NCI-H2196 (cell line): ENCODE results near the gene AGBL1.
"Not testable (repeated sequence)": the region's sequence is repeated elsewhere in the genome, so short reads cannot be mapped to it uniquely, and the experiment has no call there.

Source experiments
- DNase-seq: peaks from one replicate; lab custom pipeline; 2025; ENCODE audit not compliant: unreplicated experiment; lab: John Stamatoyannopoulos, UW

Gene AGBL1

DNA sequence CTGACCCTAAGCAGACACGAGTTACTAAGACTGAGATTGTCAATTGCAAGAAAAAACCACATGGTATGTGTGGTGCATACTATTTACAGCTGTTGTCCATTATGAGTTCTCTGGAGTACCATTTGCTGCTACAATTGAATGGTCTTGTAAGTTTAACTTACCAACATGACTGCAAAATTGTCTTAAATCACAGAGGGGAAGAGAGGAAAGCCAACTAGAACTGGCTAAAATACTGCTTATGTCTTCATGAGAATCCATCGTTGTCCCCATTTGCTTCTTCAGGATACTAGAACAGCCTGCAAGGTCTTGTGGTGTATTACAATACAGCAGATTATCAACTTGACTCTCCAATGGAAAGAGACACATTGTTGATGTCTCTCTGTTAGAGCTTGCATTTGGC, 313.2 kb downstream of the AGBL1 start:
- no peak for DNase-seq

DNA sequence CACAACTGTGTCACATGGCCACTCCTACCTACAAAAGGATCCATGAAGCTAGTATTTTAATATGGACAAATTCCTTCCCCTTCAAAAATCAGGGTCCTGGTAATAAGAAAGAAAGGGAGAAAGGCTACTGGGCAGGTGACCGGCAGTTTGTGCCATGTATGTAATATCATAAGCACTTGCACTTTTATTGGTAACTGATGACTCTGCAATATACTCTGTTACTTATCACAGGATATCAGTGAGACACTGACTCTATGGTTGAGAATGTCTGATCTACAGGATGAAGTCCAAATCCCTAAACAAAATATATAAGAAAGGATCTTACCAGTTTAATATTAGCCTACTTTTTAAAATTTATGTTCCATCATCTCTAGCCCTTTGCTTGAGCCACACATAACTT, 315.2 kb downstream of the AGBL1 start:
- DNase-seq = no peak

DNA sequence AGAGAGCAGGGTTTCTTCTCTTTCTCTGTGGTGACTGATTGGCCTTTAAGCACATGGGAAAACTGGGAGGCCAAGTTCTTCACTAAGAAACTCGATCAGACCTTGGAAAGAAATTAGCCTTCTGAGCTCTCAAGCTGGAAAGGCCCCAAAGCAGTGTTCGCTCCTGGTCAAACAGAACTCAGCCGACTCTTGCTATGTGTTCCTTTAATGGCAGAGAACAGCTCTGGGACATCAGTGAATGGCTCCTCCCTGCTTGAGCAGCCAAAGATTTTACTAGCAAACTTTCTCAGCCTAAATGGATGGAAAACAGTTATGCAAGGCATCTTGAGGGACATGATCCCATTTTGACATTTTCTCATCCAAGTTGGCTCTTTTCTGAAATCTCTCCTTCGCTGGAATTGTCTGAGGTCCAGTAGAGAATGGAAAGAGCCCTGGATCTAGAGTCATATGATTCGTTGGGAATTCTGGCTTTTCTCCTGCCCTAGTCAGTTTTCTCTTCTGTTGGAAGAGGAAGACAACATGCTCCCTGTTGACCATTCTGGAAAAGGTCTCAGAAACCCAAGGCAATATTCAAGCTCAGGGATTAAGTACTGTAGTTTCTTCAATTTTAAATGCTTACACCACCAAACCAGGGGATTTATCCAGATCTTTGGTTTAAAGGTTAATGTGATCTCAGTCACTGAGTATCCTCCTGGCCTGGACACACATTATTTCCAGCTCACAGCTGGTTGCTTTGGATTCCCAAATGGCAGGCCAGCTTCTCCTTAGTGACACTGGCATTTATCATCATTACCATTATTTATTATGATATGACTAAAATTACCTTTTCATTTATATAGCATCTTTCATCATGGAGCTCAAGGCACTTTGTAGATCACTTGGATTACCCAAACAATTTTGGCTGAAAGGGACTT, 319.6 kb downstream of the AGBL1 start:
- DNase-seq = no peak

DNA sequence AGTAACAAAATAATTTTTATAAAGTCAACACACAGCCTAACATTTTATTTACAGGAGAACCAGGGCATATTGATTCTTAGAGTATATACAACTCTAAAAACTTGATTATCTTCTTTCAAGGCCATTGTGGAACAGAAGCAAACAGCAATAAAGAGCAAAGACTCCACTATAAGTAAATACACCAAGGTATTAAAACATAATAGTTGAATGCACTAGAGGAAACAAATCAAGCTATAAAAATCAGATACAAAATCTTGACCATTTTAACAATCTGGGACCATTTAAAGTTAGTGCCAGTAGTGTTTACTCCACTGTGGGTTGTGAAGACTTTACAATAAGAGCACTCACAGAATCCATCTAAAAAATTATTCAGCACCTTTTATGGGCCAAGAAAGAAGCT, 323.6 kb downstream of the AGBL1 start:
- no peak for DNase-seq

DNA sequence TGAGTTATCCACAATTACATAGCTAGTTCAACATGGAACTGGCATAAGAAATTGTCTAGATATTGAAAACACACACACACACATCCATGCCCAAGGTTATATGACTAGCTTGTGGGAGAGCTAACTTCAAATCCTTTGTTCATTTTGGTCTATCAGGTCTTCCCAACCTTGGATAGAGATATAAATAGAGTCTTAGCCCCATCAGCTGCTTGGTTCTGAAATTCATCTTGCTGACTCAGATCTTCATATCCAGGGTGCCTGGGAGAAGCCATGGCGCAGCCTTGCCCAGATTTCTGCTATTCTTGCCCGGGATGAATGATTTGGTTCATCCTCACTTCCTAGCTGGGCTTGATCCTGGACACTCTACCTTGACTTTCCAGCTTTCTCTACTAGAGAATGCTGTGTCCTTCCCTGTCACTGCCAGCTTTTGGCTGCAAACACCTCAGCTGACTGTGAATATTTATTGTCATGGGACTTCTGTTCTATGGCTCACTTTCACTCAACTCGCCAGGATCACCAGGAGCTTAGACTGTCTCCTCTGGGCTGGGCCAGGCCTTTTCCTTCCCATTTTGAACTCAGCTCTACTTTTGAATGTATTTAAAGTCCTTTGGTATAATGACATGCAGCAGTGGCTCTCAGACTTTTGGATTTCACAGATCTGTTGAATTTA, 324.4 kb downstream of the AGBL1 start:
- DNase-seq = no peak

DNA sequence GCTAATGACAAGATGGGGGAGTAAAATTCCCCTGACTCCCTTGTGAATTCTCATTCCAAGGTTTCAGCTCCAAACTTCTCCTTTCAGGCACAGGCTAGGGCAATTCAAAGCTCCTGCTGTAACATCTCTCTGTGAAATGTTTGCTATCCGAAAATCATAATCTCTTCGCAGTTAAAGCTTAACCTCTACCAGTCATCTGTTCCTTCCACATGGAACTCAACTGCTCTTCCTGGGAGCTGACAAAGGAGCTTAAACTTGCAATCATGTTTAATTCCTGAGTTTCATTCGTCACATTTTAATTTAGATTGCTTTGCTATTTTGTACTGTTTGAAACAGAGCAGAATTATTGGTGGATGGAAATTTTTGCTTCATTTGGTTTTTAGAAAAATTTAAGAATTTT, 328.6 kb downstream of the AGBL1 start:
- no peak for DNase-seq

DNA sequence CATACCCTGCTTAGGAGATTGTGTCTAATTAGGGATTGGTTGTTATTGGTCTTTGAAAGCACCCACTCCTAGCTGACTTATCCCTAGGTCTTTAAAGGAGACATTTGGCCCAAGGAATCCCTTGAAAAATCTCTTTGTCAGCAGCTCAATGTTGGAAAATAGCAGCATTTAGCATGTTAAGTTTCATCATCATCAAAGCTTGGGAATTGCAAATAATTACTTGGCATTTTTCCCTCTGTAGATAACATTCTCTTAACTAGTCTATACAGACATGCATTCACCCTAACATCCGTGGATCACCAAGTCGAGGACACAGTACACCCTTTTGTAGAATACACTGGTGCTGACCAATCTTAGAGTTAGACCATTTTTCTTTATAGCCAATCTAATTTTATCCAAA, 332.2 kb downstream of the AGBL1 start:
- no peak for DNase-seq

DNA sequence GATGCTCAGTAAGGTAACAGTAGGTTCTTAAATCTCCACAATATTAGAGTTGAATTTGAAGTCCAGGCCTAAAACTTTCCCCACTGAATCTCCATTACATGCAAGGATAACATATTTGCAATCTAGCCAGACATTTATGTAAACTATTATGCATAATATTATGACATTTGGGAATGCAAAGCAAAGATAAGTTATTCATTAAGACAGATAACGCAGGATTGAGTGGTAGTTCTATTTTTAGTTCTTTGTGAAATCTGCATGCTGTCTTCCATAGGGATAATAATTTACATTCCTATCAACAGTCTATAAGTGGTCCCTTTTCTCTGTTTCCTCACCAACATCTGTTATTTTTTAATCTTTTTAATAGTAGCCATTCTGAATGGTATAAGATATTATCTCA, 333.5 kb downstream of the AGBL1 start:
- no peak for DNase-seq

DNA sequence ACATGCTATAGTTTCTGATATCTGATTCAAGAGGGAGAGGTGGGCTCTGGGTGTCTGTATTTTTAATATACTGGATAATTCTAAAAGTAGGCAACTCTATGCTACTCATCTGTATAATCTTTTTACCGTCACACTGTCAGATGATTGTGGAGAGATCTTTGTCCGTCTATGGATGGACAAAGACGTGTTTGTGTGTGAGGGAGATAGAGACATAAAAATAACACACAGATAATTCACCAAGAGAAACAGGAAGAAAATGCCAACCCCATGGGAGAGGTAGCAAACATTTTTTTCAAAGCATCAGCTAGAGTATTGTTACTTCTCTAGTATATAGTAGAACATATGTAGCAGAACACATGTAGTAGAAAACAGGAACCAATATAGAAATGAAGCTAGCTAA, 346.1 kb downstream of the AGBL1 start:
- DNase-seq = no peak

DNA sequence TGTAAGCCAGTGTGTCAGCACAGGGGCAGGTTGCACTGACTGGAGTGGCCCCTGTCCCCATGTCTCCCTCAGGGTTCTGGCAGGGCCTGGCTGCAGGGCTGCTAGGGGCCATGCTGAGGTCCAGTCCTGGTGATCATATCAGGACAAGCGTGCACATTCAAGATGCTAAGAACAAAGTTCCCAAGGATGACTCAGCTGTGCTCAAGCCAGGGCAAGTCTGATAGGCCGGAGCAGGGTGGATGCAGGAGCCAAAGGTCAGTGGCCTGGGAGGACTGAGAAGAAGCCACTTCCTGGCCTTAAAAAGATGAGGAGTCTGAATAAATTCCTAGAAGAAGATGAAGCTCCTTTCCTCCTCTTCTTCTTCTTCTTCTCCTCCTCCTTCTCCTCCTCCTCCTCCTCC, 353.2 kb downstream of the AGBL1 start:
- DNase-seq = no peak

DNA sequence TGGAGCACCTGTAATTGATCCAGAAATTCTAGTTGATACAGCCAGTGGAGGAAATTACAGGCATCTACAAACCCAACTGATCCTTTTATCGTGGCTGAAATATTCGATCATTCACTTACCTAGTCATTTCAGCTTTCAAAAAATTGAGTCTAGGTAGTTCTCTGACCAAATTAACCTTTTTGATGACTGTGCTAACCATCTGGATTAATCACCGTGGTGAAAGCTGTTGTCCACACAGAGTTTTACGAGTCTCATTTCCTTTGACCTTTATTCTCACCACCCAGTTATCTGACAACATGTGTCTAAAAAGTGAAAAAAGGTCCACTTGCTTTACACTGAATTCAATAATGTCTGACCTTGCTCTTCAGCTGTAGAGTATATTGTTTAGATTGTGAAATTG, 354.3 kb downstream of the AGBL1 start:
- DNase-seq = no peak

DNA sequence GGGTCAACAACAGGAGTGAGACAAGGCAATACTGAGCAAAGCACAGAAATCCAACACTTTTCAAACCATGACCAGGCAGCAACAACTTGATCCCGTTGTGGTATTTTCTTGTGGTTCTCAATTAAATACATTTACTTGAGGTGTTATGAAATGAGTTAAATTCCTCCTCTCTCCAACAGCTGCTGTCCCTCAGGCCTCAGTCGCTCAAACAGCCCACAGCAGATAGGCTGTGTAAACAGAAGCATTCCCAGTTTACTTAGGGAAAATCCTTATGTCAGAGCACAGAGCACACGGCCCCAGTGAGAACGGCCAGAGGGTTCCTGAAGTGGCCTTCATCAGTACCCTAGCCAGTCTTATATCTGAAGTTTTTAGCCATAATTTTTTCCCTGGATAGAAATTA, 359.9 kb downstream of the AGBL1 start:
- DNase-seq = no peak

DNA sequence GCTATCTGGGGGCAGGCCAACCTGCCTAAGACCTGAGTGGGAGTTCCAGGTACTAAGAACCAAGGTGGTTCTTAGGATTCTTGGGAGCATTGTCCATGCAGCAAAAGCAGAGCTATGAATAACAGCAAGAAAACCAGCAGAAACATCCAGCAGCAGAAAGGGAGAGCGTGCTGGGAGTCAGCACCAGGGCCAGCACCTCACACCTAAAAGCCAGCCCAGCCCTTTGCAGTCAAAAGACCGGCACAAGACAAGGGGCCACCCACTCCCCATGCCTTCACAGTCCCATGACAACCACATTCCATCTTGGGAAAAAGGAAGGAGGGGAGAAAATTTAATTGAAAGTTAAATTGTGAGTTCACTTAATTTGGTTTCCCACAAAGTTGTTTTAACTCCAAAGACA, 364.9 kb downstream of the AGBL1 start:
- no peak for DNase-seq

DNA sequence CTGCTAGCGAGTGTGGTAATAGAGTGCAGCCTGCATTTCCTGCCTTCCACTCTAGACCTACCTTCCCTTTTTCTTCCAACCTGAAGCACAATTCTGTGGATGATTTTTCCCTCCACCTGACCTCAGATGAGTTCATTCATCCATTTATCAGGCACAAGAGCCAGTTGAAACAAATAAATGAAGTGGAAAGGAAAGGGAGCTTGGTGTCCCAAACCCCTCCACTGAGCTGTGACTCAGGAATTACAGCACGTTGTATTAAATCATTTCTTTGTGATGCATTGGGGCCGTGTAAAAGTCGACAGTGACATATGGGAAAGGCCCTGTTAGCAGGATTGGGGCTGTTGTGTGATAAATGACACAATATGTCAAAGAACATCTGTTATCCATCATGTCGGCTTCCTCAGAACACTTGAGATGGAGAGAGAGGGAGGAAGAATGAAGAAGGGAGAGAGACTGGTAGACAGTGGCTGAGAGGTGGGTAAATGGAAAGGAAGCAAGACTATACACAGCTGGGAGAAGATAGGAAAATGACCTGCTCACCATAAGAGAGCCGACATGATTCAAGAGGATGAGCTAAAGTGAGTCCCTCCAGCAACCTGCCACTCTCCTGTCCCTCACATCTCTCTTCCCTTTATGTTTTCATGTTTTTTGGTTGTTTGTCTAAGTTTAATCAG, 366.0 kb downstream of the AGBL1 start:
- DNase-seq = no peak

DNA sequence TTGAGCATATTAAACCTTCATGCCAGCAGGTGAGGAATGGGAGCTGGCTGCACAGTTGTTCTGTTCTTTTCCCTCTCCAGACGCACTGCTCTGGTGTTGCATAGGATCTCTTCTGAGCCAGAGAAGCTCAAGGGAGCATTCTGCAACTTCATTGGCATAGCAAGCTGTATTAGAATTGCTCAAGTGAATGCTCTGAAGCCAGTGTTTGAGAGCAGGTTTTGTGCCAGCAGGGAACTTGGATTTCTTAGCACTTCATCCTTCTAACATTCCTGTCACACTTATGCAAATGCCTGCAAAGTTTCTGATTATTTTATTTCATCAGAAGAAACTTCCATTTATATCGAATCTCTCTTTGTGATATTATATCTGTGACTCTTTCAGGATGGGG, 366.6 kb downstream of the AGBL1 start:
- DNase-seq = no peak

DNA sequence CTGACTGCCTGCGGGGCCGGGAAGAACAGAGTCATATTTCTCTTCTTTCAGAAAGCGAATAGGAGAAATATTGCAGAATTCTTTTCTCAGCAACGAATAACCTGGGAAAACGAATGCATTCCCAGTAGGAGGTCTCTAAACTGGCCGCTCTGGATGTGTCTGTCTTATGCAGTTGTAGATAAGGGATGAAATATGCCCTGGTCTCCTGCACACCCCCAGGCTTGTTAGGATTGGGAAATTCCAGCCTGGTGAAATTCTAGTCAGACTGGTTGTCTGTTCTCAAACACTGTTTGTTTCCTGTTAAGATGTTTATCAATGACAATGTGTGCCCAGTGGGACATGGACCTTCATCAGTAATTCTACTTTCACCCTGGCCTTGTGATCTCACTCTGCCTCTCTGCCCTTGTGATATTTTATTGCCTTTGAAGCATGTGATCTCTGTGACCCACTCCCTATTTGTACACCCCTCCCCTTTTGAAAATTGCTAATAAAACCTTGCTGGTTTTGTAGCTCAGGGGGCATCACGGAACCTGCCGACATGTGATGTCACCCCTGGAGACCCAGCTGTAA, 385.9 kb downstream of the AGBL1 start:
- not testable (repeated sequence) for DNase-seq

DNA sequence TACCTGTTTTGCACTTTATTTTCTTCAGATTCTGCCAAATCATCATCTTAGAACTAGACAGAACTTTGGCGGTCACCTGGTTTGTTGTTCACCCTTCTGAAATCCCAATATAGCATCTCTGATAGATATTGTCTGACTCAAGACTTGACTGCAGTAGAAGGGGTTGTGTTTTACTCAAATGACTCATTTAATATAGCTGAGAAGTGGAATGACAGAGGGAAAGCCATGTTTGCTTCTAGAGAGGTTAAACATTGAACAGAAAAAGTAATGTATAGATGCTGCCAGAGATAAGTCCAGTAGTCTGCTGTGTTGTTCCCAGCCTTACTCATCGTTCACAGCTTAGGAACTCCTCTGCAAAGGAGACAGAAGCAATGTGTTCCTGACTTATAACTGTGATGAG, 402.0 kb downstream of the AGBL1 start:
- DNase-seq = no peak

DNA sequence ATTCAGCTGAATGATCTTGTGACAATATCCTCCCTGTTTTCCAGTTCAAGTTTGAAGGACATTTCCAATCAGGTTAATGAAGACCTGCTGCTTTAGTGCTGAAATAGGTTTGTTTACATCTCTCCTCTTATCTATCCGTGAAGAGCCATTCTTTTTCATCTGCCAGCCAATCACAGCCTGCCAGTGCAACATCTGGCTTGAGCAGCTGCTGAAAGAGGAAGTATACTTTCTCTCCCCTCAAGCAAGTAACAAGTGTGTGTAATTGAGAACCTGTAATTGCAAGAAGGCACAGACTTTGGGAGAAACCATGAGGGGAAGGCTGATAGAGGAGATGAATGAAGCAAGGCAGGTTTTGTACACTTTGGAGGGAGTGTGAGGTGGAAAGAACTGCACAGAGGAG, 404.3 kb downstream of the AGBL1 start:
- DNase-seq = no peak

DNA sequence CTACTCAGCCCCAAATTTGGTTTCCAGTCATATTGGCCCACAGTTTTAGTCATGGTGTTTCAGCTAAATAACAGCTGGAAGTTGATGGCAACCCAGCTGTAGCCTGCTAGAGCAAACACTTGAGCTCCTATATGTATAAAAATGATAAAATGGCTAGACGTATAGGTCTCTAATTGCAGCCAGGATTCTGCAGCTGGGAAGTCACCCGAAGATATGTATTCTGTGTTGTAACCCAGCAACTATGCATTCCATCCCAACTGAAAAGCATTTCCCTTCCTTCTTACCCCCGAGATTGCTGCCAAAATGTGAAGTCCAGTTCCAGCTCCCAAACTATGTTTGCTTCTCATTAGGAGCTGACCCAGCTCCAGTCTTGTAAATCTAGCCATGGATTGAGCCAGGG, 408.4 kb downstream of the AGBL1 start:
- DNase-seq = no peak

DNA sequence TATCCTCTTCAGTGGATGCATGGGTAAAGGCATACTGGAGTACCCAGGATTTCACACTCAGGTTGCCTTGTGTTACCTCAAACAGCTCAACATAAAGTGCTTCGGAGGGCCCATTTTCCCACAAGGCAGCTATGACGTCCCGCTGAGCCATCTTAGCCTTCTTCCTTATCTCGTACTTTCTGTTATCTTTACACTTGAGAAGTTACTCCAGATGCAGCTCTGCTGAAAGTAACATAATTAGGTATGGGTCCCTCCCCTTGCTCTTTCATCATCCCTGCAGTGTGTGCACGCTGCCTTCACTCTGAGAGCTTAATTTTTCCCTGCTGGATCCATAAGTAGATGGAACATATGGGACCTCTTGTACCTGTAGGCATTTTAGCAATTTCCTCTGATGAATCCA, 410.3 kb downstream of the AGBL1 start:
- no peak for DNase-seq

DNA sequence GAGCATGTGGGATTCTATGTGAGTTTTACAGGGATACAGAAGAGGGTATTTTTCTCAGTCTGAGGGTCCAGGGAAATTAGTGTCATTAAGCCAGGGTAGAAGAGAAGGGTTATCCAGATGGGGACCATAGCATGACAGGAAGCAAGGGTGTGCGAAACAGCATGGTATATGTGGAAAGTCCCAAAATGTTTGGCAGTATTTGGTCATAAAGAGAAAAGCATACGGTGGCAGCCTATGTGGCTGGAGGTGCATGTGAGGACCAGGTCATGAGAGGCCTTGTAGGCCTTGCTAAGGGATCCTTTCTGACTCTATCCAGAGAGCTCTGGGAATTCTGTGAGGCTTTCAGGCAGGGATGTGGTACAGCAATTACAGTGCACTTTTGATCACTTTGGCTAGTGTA, 411.4 kb downstream of the AGBL1 start:
- DNase-seq = no peak

DNA sequence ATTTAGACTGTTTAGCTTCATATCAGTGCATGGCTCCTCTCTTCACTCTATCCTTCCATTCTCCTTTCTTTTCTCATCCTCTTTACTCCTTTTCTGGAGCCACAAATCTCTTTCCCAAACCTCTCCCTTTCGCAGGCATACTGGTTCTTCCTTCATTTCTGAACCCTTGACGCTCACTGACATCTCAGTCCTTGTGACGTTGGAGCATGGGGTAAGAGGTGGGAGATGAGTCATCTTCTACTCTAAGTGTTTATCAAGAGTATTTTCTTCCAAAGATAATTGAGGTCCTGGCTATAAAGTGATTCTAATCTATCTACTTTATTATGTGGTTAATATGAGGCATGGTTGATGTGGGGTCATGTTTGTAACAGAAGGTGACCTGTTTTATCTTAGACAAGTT, 414.2 kb downstream of the AGBL1 start:
- no peak for DNase-seq
